IPS DF 6.9 (cell line): ENCODE data around the gene ZFP14.
A peak's percentile ranks its signal among the peaks of the same experiment; 100 is the strongest.

Experiments
- DNase-seq: peaks from one replicate; pipeline ENCODE4 v3.0.0-alpha.2; 2013; ENCODE audit warnings: low read depth, low spot score
- H3K27ac ChIP-seq: one replicate; pipeline ENCODE4 v1.5.1; 2013; ENCODE audit warnings: low read length, control low read depth
- H3K27me3 ChIP-seq: 2 replicates; pipeline ENCODE4 v1.6.1; 2013; ENCODE audit warnings: mild to moderate bottlenecking, low read length; ENCODE audit not compliant: control insufficient read depth, insufficient read depth
- H3K36me3 ChIP-seq: 2 replicates; pipeline ENCODE4 v1.6.1; 2013; ENCODE audit warnings: low read length; ENCODE audit not compliant: control insufficient read depth, insufficient read depth
- H3K4me1 ChIP-seq: 2 replicates; pipeline ENCODE4 v1.6.1; 2013; ENCODE audit warnings: low read length; ENCODE audit not compliant: control insufficient read depth, insufficient read depth
- H3K4me3 ChIP-seq: 2 replicates; pipeline ENCODE4 v1.5.1; 2013; ENCODE audit warnings: mild to moderate bottlenecking, low read length
- H3K9me3 ChIP-seq: 2 replicates; pipeline ENCODE4 v1.6.1; 2013; ENCODE audit warnings: low read length, inconsistent platforms; ENCODE audit not compliant: control insufficient read depth, insufficient read depth
- WGBS: extraction: QIAGEN DNeasy Blood & Tissue Kit; methylation state at CpG from one replicate; pipeline ENCODE4 v1.1.7; 2013; ENCODE audit warnings: mixed read lengths, missing lambda C conversion rate; ENCODE audit not compliant: insufficient read length, insufficient coverage; 5-methylcytosine and 5-hydroxymethylcytosine counted together

The ZFP14 gene

DNA sequence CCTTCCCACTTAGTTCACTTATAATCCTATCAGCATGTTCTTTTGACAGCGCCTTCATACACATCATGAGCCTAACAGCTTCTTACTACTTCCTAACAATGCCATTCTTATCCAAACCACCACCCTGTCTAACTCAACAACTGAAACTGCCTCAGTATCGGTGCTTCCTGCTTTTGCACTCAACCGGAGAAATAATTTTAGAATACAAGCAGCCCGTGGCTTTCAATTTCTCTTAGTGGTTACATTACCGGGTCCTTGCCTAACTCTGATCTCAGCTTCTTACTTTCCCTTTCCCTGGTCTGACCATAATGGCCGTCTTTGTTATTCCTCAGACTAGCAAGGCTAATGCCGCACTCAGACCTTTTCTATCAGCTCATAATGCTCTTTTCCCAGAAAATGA is 22.5 kb upstream of the ZFP14 start:
- H3K9me3 ChIP-seq = no peaks in the 10 kb centered on the region
- 100% methylated on average over 1 of the region's 7 CpGs for WGBS
- no peaks in the 10 kb centered on the region for H3K27me3 ChIP-seq
- H3K4me3 ChIP-seq = no peak overlapping the region
- H3K36me3 ChIP-seq = peaks cover 9% of the 10 kb centered on the region; the same call in 1 of the 2 replicates
- no peak for DNase-seq
- H3K4me1 ChIP-seq = no peaks in the 10 kb centered on the region
- no peak overlapping the region for H3K27ac ChIP-seq

DNA sequence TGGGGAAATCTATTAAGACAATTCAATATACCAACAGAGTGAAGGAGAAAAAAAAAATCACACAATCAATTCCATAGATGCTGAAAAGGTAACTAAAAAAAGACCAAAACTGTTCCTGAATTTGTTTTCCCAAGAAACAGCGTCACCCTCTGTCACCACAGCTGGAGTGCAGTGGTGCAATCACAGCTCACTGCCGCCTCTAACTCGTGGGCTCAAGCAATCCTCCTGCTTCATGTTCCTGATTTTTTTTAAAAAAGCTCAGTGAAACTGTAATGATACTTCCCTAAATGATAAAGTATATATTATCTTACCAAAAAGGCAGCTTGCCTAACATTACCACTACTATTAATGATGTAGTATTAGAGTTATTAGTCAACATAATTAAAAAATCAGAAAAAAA is 19.6 kb upstream of the ZFP14 start:
- no peak overlapping the region for H3K4me3 ChIP-seq
- peaks cover 2% of the 10 kb centered on the region for H3K9me3 ChIP-seq
- WGBS = no CpG with 5 or more reads among the region's 3 CpGs
- peaks cover 12% of the 10 kb centered on the region; the same call in 1 of the 2 replicates for H3K36me3 ChIP-seq
- DNase-seq = no peak
- H3K4me1 ChIP-seq = no peaks in the 10 kb centered on the region
- no peaks in the 10 kb centered on the region for H3K27me3 ChIP-seq
- no peak overlapping the region for H3K27ac ChIP-seq

GRCh38 chr19:36392916-36393673 is 14.1 kb upstream of the ZFP14 start:
- H3K36me3 ChIP-seq = peaks cover 24% of the 10 kb centered on the region; the same call in 1 of the 2 replicates

DNA sequence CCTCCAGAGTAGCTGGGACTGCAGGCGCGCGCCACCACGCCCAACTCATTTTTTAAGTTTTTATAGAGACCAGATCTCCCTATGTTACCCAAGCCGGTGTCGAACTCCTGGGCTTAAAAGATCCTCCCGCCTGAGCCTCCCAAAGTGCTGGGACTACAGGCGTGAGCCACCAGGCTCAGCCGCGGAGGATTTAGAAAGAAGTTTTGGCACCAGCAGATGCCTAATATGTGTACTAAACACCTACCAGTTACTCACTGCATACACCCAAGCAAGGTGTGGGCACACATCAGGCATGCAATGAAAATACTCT is 464 bp upstream of the ZFP14 start:
- no peak overlapping the region for H3K27ac ChIP-seq
- DNase-seq = no peak
- no peaks in the 10 kb centered on the region for H3K27me3 ChIP-seq
- no peaks in the 10 kb centered on the region for H3K4me1 ChIP-seq
- no peaks in the 10 kb centered on the region for H3K9me3 ChIP-seq
- peak overlapping the region; percentile 97; the same call in 1 of the 2 replicates for H3K4me3 ChIP-seq
- H3K36me3 ChIP-seq = no peaks in the 10 kb centered on the region
- no CpG with 5 or more reads among the region's 10 CpGs for WGBS

More at GRCh38 chr19:36392916-36393673, 14.1 kb upstream of the ZFP14 start:
- no peak for DNase-seq
- Histone ChIP-seq H3K27ac (no peak overlapping the region), H3K9me3 (peaks cover 9% of the 10 kb centered on the region), H3K4me1 (no peaks in the 10 kb centered on the region), H3K4me3 (no peak overlapping the region), H3K27me3 (no peaks in the 10 kb centered on the region)
- no CpG with 5 or more reads among the region's 11 CpGs for WGBS

- H3K9me3 ChIP-seq = no peaks in the 10 kb centered on the region
- no peak overlapping the region for H3K4me3 ChIP-seq
- no peaks in the 10 kb centered on the region for H3K4me1 ChIP-seq
- no CpG with 5 or more reads among the region's 10 CpGs for WGBS
- no peak for DNase-seq
- no peak overlapping the region for H3K27ac ChIP-seq
- no peaks in the 10 kb centered on the region for H3K27me3 ChIP-seq
- H3K36me3 ChIP-seq = no peaks in the 10 kb centered on the region
Measured at GRCh38 chr19:36377541-36378178, 1.3 kb downstream of the ZFP14 start.

DNA sequence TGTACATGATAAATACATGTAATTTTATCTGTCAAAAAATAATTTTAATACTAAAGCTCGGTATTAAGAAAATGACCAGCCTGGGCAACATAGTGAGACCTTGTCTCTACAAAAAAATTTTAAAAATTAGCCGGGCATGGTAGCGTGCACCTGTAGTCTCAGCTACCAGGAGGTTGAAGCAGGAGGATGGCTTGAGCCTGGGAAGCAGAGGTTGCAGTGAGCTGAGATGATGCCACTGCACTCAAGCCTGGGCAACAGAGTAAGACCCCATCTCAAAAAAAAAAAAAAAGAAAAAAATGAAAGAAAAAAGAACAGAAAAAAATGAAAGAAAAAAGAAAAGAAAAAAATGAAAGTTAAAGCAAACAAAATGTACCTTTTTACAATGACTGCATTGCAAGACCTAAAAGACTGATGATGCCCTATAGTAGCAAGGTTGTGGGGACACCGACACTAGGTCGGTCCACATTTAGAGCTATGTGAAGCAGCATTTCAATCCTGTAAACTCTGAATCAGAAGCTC is 5.3 kb downstream of the ZFP14 start:
- DNase-seq = no peak
- no peaks in the 10 kb centered on the region for H3K27me3 ChIP-seq
- H3K9me3 ChIP-seq = no peaks in the 10 kb centered on the region
- no peaks in the 10 kb centered on the region for H3K4me1 ChIP-seq
- no CpG with 5 or more reads among the region's 5 CpGs for WGBS
- no peak overlapping the region for H3K4me3 ChIP-seq
- no peaks in the 10 kb centered on the region for H3K36me3 ChIP-seq
- H3K27ac ChIP-seq = no peak overlapping the region

- Histone ChIP-seq H3K4me1 (no peaks in the 10 kb centered on the region), H3K4me3 (no peak overlapping the region), H3K27ac (no peak overlapping the region), H3K27me3 (no peaks in the 10 kb centered on the region), H3K9me3 (no peaks in the 10 kb centered on the region), H3K36me3 (no peaks in the 10 kb centered on the region)
- no peak for DNase-seq
Measured at GRCh38 chr19:36371886-36372285, 7.1 kb downstream of the ZFP14 start.

DNA sequence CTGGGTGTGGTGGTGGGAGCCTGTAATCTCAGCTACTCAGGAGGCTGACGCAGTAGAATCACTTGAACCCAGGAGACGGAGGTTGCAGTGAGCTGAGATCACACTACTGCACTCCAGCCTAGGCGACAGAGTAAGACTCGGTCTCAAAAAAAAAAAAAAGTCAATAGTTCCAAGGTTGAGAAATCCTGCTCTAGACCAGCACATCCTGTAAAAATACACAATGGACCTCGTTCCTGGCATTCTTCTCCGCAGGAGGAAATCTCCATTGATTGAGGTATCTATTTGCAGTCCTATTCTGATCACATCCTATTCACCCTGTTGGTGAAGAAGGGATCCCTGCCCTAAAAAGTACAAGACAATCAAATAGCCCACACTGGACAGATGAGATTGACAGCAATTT is 15.2 kb downstream of the ZFP14 start:
- Histone ChIP-seq H3K9me3 (no peaks in the 10 kb centered on the region), H3K4me3 (no peak overlapping the region), H3K27me3 (no peaks in the 10 kb centered on the region), H3K27ac (no peak overlapping the region), H3K4me1 (no peaks in the 10 kb centered on the region), H3K36me3 (no peaks in the 10 kb centered on the region)
- WGBS = no CpG with 5 or more reads among the region's 6 CpGs
- no peak for DNase-seq

GRCh38 chr19:36340786-36341372 is 38.1 kb downstream of the ZFP14 start:
- no CpG with 5 or more reads among the region's 10 CpGs for WGBS
- no peak overlapping the region for H3K4me3 ChIP-seq
- no peak for DNase-seq
- H3K36me3 ChIP-seq = no peaks in the 10 kb centered on the region
- H3K27me3 ChIP-seq = no peaks in the 10 kb centered on the region
- H3K4me1 ChIP-seq = no peaks in the 10 kb centered on the region
- no peaks in the 10 kb centered on the region; the same call in 1 of the 2 replicates for H3K9me3 ChIP-seq
- H3K27ac ChIP-seq = no peak overlapping the region

DNA sequence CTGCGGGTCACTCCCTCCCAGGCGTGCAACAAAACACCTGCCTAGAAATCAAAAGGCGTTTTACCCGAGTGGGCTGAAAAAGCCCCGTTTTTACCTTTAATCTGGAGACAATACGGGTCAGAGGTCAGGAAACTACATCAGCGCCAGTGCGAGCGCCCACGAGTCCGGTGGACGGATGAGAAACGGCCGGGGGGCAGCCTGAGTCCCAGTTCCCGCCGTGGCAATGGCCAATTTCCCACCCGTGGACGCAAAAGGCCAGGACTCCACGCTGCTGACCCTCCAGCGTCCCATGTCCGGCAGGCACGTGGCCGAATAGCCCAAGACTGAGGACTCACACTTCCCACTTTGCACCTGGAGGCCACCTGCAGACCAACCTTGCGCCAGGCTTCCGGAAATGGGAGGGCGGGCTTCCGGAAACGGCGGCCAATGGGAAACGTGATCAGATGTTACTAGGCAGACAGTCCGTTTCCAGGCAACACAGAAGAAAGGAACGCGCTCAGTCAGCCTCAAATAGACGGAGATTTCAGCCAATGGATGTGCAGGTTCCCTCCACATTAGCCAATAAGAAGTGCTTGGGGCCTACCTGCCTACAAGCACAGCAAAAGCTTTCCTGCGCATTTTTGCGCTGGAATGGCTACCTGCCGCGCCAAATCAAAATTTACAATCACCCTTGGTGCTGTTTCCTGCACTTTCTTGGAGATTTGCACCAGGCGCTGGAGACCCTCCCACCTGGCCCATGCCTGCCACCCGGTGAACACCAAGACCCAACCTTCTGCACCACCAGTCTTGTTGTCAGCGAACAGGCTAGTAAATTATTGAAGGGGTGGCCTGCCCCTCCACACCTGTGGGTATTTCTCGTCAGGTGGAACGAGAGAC is 47.4 kb downstream of the ZFP14 start:
- Histone ChIP-seq H3K36me3 (peaks cover 18% of the 10 kb centered on the region), H3K4me3 (peak overlapping the region; percentile 99), H3K4me1 (no peaks in the 10 kb centered on the region), H3K27ac (no peak overlapping the region), H3K9me3 (no peaks in the 10 kb centered on the region), H3K27me3 (no peaks in the 10 kb centered on the region)
- no CpG with 5 or more reads among the region's 43 CpGs for WGBS
- peak; percentile 98 for DNase-seq
